C4-2B (cell line): Measurements from ENCODE around the gene PODNL1.

ENCODE experiments used
- ZFX ChIP-seq: fragments of 450-650 bp; IDR thresholded peaks from 2 replicates; pipeline ENCODE4 v1.6.1; 2017
- TF ChIP-seq, protein P1 (sequence below): fragments of 450-650 bp; conservative IDR thresholded peaks from 2 replicates; pipeline ENCODE4 v1.5.1; 2017; ENCODE audit warnings: mild to moderate bottlenecking

DNA sequence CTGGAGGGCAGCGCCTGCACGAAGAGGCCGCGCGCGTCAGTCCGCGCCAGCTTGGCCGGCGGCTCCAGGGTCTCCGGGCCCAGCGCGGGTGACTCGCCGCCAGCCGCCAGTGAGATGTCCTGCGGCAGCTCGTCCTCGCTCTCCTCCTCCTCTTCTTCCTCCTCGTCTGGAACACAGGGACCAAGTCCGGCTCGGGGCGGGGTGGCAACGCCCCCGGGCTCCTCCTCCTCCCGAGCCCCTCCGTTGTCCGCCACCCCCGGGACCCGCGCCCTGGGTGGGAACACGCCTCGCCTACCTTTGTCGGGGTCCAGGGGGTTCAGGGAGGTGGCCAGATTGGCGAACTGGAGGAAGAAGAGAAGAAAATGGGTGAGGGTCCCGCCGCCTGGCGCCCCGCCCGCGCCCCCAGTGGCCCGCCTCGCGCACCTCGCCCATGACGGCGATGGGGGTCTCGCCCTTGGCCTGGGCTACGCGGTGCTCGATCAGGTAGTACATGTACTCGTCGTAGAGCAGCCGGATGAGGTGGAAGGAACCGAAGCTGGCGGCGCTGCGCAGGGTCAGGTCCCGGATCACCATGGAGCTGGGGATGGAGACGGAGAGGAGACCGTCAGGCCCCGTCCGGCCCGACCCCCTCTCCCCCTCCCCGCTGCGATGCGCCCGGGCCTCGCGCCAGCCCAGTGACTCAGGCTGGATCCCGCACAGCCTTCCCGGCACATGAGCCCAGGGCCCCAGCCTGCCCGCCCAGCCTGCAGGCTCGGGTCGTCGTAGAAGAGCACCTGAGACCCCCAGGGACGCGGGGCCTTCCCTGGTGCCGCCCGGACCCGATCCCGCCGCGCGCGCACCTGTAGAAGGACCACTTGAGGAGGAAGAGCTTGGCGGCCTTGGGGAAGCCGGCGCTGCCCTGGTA lies 24.7 kb upstream of the PODNL1 start:
- TF ChIP-seq, protein P1, sequence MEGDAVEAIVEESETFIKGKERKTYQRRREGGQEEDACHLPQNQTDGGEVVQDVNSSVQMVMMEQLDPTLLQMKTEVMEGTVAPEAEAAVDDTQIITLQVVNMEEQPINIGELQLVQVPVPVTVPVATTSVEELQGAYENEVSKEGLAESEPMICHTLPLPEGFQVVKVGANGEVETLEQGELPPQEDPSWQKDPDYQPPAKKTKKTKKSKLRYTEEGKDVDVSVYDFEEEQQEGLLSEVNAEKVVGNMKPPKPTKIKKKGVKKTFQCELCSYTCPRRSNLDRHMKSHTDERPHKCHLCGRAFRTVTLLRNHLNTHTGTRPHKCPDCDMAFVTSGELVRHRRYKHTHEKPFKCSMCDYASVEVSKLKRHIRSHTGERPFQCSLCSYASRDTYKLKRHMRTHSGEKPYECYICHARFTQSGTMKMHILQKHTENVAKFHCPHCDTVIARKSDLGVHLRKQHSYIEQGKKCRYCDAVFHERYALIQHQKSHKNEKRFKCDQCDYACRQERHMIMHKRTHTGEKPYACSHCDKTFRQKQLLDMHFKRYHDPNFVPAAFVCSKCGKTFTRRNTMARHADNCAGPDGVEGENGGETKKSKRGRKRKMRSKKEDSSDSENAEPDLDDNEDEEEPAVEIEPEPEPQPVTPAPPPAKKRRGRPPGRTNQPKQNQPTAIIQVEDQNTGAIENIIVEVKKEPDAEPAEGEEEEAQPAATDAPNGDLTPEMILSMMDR: no peak
- no peak for TF ChIP-seq ZFX
